PC-9 (cell line): ENCODE measurements around the gene CCL4. TPM values are rescaled to one million over a fixed set of nuclear protein-coding genes. Genes with fewer than 3 reads are reported as not detected.
"Not testable (repeated sequence)": the region's sequence is repeated elsewhere in the genome, so short reads cannot be mapped to it uniquely, and the experiment has no call there.

Experiments used
- BruUV-seq: library from RNA; stranded (reverse); fragments of 400-500 nt; replicated peaks from 2 replicates; lab custom pipeline; 2021; lab: Mats Ljungman, UMichigan
- CTCF ChIA-PET: fragments of 300-600 bp; sonication (Branson Sonifier 250); formaldehyde crosslinking; loops from one replicate; lab custom pipeline; 2022; ENCODE audit warnings: antibody characterized with exemption; lab: Charles Lee
- POLR2A ChIA-PET: fragments of 300-600 bp; sonication (Branson Sonifier 250); formaldehyde crosslinking; loops from one replicate; lab custom pipeline; 2022; ENCODE audit warnings: antibody characterized with exemption; ENCODE audit not compliant: unreplicated experiment; lab: Charles Lee
- DNase-seq, 2 experiments: peaks; one replicate each; pipeline versions ENCODE4 v3.0.0 to v3.0.0-alpha.2; 2015 to 2022; ENCODE audit warnings: mixed read lengths in 1 of 2
- H2AFZ ChIP-seq: fragments of 200-600 bp; sonication (generic); 2 replicates; pipeline ENCODE4 v1.8.1; 2017; ENCODE audit warnings: antibody characterized with exemption
- H3F3A ChIP-seq: fragments of 200-600 bp; sonication (generic); 2 replicates; pipeline ENCODE4 v1.8.1; 2017; ENCODE audit warnings: antibody characterized with exemption, mild to moderate bottlenecking, low read depth; ENCODE audit not compliant: insufficient read depth
- H3K27ac ChIP-seq: fragments of 200-600 bp; sonication (generic); 2 replicates; pipeline ENCODE4 v1.6.1; 2016; ENCODE audit warnings: mixed run types
- H3K27me3 ChIP-seq: fragments of 200-600 bp; sonication (generic); 2 replicates; pipeline ENCODE4 v1.6.1; 2016; ENCODE audit warnings: low read depth, mixed run types; ENCODE audit not compliant: insufficient read depth
- H3K36me3 ChIP-seq: fragments of 200-600 bp; sonication (generic); 2 replicates; pipeline ENCODE4 v1.6.1; 2016; ENCODE audit warnings: low read depth, mixed run types
- H3K4me1 ChIP-seq: fragments of 200-600 bp; sonication (generic); replicated peaks from 2 replicates; pipeline ENCODE4 v1.6.1; 2016; ENCODE audit warnings: mixed run types; ENCODE audit not compliant: insufficient read depth
- H3K4me2 ChIP-seq: fragments of 200-600 bp; sonication (generic); 2 replicates; pipeline ENCODE4 v1.6.1; 2017; ENCODE audit warnings: mixed run types
- H3K4me3 ChIP-seq: fragments of 200-600 bp; sonication (generic); 2 replicates; pipeline ENCODE4 v1.6.1; 2016; ENCODE audit warnings: mixed run types
- H3K79me2 ChIP-seq: fragments of 200-600 bp; sonication (generic); 2 replicates; pipeline ENCODE4 v1.6.1; 2017; ENCODE audit warnings: low read depth, mixed run types
- H3K9me2 ChIP-seq: fragments of 200-600 bp; sonication (generic); 2 replicates; pipeline ENCODE4 v1.8.1; 2017; ENCODE audit warnings: mild to moderate bottlenecking; ENCODE audit not compliant: insufficient read depth
- H3K9me3 ChIP-seq: fragments of 200-600 bp; sonication (generic); 2 replicates; pipeline ENCODE4 v1.8.1; 2016; ENCODE audit warnings: low read depth; ENCODE audit not compliant: insufficient read depth
- H4K20me1 ChIP-seq: fragments of 200-600 bp; sonication (generic); 2 replicates; pipeline ENCODE4 v1.8.1; 2017; ENCODE audit not compliant: insufficient read depth
- CTCF ChIP-seq: fragments of 200-600 bp; sonication (generic); conservative IDR thresholded peaks from 2 replicates; pipeline ENCODE4 v1.6.1; 2017; ENCODE audit warnings: mixed run types, antibody characterized with exemption, mild to moderate bottlenecking, moderate library complexity
- EZH2 ChIP-seq: fragments of 200-600 bp; sonication (generic); IDR thresholded peaks from 2 replicates; pipeline ENCODE4 v1.8.0; 2017; ENCODE audit warnings: antibody characterized with exemption, low read depth
- intact Hi-C: fragments of 100-400 bp; cut with micrococcal nuclease; formaldehyde crosslinking; loops from one replicate; pipeline ENCODE4 v1.10.0; 2022; ENCODE audit not compliant: unreplicated experiment
- total RNA-seq: library from RNA; stranded (reverse); gene quantifications from 2 replicates; pipeline ENCODE4 v1.2.3, GENCODE V29; 2021

CCL4 gene
- total RNA-seq, 1 experiment from 2014 or later = not detected

- POLR2A ChIA-PET = no interaction called here
- no TSS peak for BruUV-seq
These were observed 15.1 kb downstream of the CCL4 start for GRCh38 chr17:36118477-36119353.

GRCh38 chr17:36120221-36120620 is 16.6 kb downstream of the CCL4 start:
- Histone ChIP-seq H2AFZ (no peak overlapping the region), H3K27ac (no peak overlapping the region), H3K4me3 (no peak overlapping the region), H3K4me2 (no peak overlapping the region), H3K27me3 (no peaks in the 10 kb centered on the region; the same call in 1 of the 2 replicates), H3K4me1 (no peaks in the 10 kb centered on the region), H4K20me1 (no peaks in the 10 kb centered on the region), H3K9me3 (no peaks in the 10 kb centered on the region), H3F3A (no peaks in the 10 kb centered on the region), H3K9me2 (no peaks in the 10 kb centered on the region), H3K36me3 (no peaks in the 10 kb centered on the region), H3K79me2 (no peaks in the 10 kb centered on the region)
- no peak for DNase-seq
- no TSS peak for BruUV-seq
- intact Hi-C loops = no loop called here
- TF ChIP-seq EZH2 = no peak
- TF ChIP-seq CTCF = no peak
- ChIA-PET POLR2A (no interaction called here), CTCF (no interaction called here)

More at GRCh38 chr17:36118477-36119353, 15.1 kb downstream of the CCL4 start:
- Histone ChIP-seq H3K9me3 (no peaks in the 10 kb centered on the region), H2AFZ (no peak overlapping the region), H3K9me2 (no peaks in the 10 kb centered on the region), H3K27ac (no peak overlapping the region), H3K79me2 (no peaks in the 10 kb centered on the region), H3K36me3 (no peaks in the 10 kb centered on the region), H4K20me1 (no peaks in the 10 kb centered on the region), H3K4me2 (no peak overlapping the region), H3K27me3 (no peaks in the 10 kb centered on the region; the same call in 1 of the 2 replicates), H3K4me3 (no peak overlapping the region), H3F3A (no peaks in the 10 kb centered on the region), H3K4me1 (no peaks in the 10 kb centered on the region)
- intact Hi-C loops = no loop called here
- TF ChIP-seq CTCF (no peak), EZH2 (no peak)
- CTCF ChIA-PET = interaction anchor here (0.6 kb wide), 1 partner anchor 16 kb away, joined by 8 read pairs; no protein-coding TSS in a partner anchor
- DNase-seq = no peak

- POLR2A ChIA-PET, H3K27me3 ChIP-seq, H3K27ac ChIP-seq, intact Hi-C loops, H3K9me3 ChIP-seq, H2AFZ ChIP-seq, CTCF ChIA-PET, H3K4me3 ChIP-seq, H3K9me2 ChIP-seq, H4K20me1 ChIP-seq, H3K4me2 ChIP-seq, H3K36me3 ChIP-seq, H3K4me1 ChIP-seq, H3K79me2 ChIP-seq, H3F3A ChIP-seq, BruUV-seq, DNase-seq: not testable (repeated sequence)
These were observed 17.5 kb downstream of the CCL4 start for GRCh38 chr17:36121099-36121498.
